ENCODE measurements around the gene TICAM2. TPM values are rescaled to one million over a fixed set of nuclear protein-coding genes. Genes with fewer than 3 reads are reported as not detected.

The TICAM2 gene
- total RNA-seq, 2 experiments from 2014 or later = 0.27 to 0.96 TPM

DNA sequence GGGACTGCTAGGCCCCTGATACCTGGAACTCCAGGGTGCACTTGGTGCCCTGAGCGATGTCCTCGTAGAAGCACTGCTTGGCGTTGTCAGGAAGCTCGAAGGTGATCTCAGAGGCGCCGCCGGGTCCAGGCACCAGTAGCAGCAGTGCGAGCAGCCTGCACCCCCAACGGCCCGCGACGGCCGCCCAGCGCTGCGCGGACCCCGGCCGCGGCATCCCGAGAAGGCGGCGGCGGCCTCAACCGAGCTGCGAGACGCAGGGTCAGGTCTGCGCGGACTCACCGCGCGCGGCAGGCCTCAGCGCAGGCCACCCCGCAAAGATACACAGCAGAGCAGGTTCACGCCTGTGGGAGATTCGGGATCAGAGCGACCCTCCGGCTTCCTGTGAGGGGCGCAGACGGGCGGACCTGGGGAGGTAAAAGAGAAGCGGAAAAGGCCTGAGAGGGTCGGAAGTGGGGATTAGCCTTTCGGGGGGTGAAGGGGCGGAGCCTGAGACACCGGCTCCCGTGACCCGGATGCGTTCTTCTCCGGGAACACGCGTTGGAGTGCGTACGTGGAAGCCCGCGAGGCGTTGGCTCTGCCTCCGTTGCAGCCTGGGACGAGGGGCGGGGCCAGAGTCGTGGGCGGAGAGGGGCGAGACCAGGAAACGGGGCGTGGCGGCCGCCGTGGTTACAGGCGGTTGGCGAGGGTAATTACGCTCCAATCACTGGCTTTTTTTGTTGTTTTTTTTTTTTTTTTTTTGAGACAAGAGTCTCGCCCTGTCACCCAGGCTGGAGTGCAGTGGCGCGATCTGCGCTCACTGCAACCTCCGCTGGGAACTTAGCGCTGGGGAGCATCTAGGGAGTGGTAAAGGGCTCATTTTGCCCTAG lies 23.5 kb upstream of the TICAM2 start, which contains the start of gene TMED7:
TMED7 (minus strand) TSS at position 458 of the 866 bp plus-strand sequence; CDS start at position 214, 244 bp downstream.
- Mint-ChIP-seq H3K9me3 (no peaks in the 10 kb centered on the region), H3K27ac (peak within 1 kb of the TSS; percentile 90), H3K4me1 (ENCODE audit: low read depth) (peaks cover 25% of the 10 kb centered on the region), H3K4me3 (no peak within 1 kb of the TSS), H3K36me3 (ENCODE audit: low read depth) (peaks cover 10% of the 10 kb centered on the region), H3K27me3 (no peaks in the 10 kb centered on the region)
- ChIA-PET CTCF (interaction anchor here (0.9 to 3.8 kb wide), 9 partner anchors 9 to 442 kb away, joined by 3 to 24 read pairs (median 4); no protein-coding TSS in a partner anchor), POLR2A (interaction anchor here (0.6 to 1.3 kb wide), 6 partner anchors 9 to 450 kb away, joined by 3 to 5 read pairs (median 4); partner anchors contain the start of genes AP3S1, ATG12 and FEM1C)
- DNase-seq = peak; percentile 100
- intact Hi-C loops (cut with micrococcal nuclease) = no loop called here
- peak; percentile 93 for ATAC-seq
- TF ChIP-seq, protein P1, sequence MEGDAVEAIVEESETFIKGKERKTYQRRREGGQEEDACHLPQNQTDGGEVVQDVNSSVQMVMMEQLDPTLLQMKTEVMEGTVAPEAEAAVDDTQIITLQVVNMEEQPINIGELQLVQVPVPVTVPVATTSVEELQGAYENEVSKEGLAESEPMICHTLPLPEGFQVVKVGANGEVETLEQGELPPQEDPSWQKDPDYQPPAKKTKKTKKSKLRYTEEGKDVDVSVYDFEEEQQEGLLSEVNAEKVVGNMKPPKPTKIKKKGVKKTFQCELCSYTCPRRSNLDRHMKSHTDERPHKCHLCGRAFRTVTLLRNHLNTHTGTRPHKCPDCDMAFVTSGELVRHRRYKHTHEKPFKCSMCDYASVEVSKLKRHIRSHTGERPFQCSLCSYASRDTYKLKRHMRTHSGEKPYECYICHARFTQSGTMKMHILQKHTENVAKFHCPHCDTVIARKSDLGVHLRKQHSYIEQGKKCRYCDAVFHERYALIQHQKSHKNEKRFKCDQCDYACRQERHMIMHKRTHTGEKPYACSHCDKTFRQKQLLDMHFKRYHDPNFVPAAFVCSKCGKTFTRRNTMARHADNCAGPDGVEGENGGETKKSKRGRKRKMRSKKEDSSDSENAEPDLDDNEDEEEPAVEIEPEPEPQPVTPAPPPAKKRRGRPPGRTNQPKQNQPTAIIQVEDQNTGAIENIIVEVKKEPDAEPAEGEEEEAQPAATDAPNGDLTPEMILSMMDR (IDR thresholded peaks at IDR 0.05) = no peak

DNA sequence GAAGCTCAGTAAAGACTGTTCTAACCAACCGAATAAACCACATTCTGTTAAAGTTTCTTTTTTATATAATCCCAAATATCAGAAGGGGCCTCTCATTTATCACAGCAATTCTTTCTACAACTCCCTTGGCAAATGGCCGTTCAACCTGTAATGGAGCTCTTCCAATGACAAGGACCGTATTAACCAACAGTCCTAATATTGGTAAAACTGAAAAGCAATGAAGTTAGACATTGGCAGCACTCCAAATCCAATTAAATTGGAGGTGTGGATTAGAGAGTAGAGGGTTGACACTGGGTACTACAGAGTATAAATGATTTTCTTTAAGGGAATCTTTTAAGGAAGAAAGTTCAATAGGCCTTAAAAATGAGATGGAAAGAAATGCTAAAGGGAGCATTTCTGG lies 22.7 kb upstream of the TICAM2 start:
- intact Hi-C loops (cut with micrococcal nuclease) = loop anchor here (5.0 kb wide), 1 partner anchor 78 kb away; no protein-coding TSS in a partner anchor
- H3K36me3 Mint-ChIP-seq (ENCODE audit: low read depth) = peaks cover 11% of the 10 kb centered on the region
- ChIA-PET CTCF (interaction anchor here (0.9 to 3.8 kb wide), 9 partner anchors 10 to 443 kb away, joined by 3 to 24 read pairs (median 4); no protein-coding TSS in a partner anchor), POLR2A (interaction anchor here (0.6 to 1.4 kb wide), 8 partner anchors 9 to 451 kb away, joined by 3 to 5 read pairs (median 4); partner anchors contain the start of genes AP3S1, ATG12, FEM1C and TICAM2)
- no peak overlapping the region for H3K4me3 Mint-ChIP-seq
- no peak overlapping the region for H3K27ac Mint-ChIP-seq
- no peaks in the 10 kb centered on the region for H3K9me3 Mint-ChIP-seq
- H3K4me1 Mint-ChIP-seq (ENCODE audit: low read depth) = peaks cover 25% of the 10 kb centered on the region
- TF ChIP-seq, protein P1 (IDR thresholded peaks at IDR 0.05) = no peak
- ATAC-seq (no peak), DNase-seq (no peak)
- no peaks in the 10 kb centered on the region for H3K27me3 Mint-ChIP-seq

DNA sequence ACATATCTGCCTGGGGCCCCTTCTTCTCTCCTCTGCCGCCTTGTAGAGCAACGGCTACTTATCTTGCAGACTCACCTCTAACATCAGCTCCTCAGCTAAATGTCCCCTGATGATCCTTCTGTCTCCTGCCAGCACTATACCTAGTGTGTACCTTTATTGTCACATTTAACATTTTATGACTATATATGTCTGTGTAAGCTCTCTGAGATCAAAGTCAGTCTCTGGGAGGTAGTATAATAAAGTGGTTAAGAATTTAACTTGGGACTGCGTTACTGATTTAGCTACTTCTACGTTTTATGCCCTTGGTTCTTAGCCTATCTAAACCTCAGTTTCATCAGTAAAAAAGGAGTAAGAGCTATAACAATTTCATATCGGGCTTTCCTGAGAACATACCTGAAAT lies 21.4 kb upstream of the TICAM2 start:
- intact Hi-C loops (cut with micrococcal nuclease) = loop anchor here (5.0 kb wide), 1 partner anchor 76 kb away; no protein-coding TSS in a partner anchor
- H3K4me1 Mint-ChIP-seq (ENCODE audit: low read depth) = peaks cover 25% of the 10 kb centered on the region
- POLR2A ChIA-PET = interaction anchor here (1.4 to 2.0 kb wide), 3 partner anchors 10 to 216 kb away, joined by 4 to 7 read pairs (median 5); partner anchors contain the start of gene TICAM2
- peaks cover 20% of the 10 kb centered on the region for H3K36me3 Mint-ChIP-seq (ENCODE audit: low read depth)
- H3K9me3 Mint-ChIP-seq = no peaks in the 10 kb centered on the region
- CTCF ChIA-PET = interaction anchor here (0.6 to 3.8 kb wide), 7 partner anchors 9 to 219 kb away, joined by 3 to 24 read pairs (median 3); no protein-coding TSS in a partner anchor
- H3K4me3 Mint-ChIP-seq = no peak overlapping the region
- no peak for DNase-seq
- TF ChIP-seq, protein P1 (IDR thresholded peaks at IDR 0.05) = no peak
- no peak overlapping the region for H3K27ac Mint-ChIP-seq
- ATAC-seq = no peak
- H3K27me3 Mint-ChIP-seq = no peaks in the 10 kb centered on the region

DNA sequence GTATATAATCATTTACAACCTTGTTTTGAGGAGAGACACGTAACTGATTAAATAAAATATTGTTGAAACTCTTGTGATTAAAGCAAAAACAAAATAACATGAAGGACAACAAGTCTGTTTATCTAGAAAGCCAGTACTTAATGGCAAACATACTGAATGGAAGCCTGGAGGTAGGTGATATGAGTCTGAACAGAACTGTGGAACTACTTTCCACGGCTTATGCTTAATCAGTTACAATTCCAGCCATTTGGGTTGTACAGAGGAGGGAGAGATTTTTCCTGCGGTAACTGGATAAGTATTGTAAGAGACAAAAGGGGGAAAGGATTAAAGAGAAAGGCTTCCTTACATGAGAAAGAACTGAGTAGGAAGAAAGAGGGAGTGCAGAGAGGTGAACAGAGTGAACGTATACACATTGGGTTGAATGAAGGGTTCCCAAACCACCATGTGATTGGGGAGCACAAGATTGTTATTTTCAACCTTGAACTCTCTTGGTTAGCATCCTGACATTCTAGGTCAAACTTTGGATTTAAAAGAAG lies 19.2 kb upstream of the TICAM2 start:
- ChIA-PET CTCF (no interaction called here), POLR2A (no interaction called here)
- DNase-seq (no peak), ATAC-seq (no peak)
- Mint-ChIP-seq H3K27ac (peak overlapping the region; percentile 69), H3K27me3 (no peaks in the 10 kb centered on the region), H3K4me3 (no peak overlapping the region), H3K9me3 (no peaks in the 10 kb centered on the region), H3K4me1 (ENCODE audit: low read depth) (peaks cover 27% of the 10 kb centered on the region), H3K36me3 (ENCODE audit: low read depth) (peaks cover 29% of the 10 kb centered on the region)
- intact Hi-C loops (cut with micrococcal nuclease) = loop anchor here (5.0 kb wide), 1 partner anchor 74 kb away; no protein-coding TSS in a partner anchor
- TF ChIP-seq, protein P1 (IDR thresholded peaks at IDR 0.05) = no peak

All from activated CD8-positive, alpha-beta T cell treated with anti-CD3 and anti-CD28 coated beads for 36 hours (primary cell).